ENCODE data around the gene USP21. TPM values are rescaled to one million over a fixed set of nuclear protein-coding genes. Genes with fewer than 3 reads are reported as not detected.

The USP21 gene
- polyA plus RNA-seq, 1 donor (not counting 4 experiments of a cell fraction or from before 2014, with no cell fraction given) = 9.5 TPM

DNA sequence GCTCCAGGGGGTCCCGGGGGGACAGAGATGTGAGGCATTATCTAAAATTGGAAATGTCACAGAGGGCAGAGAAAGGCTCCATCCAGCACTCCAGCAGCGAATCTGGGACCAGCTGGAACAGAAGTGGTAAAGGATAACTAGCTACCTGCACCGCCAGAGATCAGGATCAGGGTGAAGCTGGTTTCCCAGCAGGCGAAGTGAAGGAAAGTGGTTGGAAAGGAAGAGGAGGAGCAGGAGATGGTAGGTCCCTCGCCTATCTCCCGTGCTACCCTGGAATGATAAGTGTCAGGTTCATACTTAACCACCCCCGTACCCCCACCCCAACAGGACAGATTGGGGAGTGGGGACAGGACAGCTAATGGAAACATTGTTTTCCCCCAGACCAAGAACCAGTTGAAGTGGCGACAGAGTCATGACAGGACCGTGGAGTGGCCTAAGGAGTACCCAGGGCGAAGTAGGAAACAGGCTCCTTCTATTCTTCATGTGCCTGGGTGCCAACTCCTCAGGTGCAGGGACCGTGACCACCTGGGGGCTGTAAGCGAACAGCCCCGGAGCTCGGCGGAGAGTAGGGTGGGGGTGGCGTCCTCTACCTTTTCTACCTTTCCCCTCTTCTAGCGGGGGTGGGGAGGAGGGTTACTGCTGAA is 17.3 kb downstream of the USP21 start:
- H3K79me2 ChIP-seq (ENCODE audit: control insufficient read depth, insufficient read depth, low read length) = peaks cover 16% of the 10 kb centered on the region
- H3K27me3 ChIP-seq (ENCODE audit: control insufficient read depth, extremely low read depth, insufficient read depth, low read length) = no peaks in the 10 kb centered on the region
- peaks cover 13% of the 10 kb centered on the region for H3K4me1 ChIP-seq (ENCODE audit: control insufficient read depth, extremely low read depth, insufficient read depth, low read length)
- dilution Hi-C loops (cut with MboI; ENCODE audit: extremely low pct_ligation_motif_present, low sequenced_read_pairs) = no loop called here
- TF ChIP-seq, protein P1, sequence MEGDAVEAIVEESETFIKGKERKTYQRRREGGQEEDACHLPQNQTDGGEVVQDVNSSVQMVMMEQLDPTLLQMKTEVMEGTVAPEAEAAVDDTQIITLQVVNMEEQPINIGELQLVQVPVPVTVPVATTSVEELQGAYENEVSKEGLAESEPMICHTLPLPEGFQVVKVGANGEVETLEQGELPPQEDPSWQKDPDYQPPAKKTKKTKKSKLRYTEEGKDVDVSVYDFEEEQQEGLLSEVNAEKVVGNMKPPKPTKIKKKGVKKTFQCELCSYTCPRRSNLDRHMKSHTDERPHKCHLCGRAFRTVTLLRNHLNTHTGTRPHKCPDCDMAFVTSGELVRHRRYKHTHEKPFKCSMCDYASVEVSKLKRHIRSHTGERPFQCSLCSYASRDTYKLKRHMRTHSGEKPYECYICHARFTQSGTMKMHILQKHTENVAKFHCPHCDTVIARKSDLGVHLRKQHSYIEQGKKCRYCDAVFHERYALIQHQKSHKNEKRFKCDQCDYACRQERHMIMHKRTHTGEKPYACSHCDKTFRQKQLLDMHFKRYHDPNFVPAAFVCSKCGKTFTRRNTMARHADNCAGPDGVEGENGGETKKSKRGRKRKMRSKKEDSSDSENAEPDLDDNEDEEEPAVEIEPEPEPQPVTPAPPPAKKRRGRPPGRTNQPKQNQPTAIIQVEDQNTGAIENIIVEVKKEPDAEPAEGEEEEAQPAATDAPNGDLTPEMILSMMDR (optimal IDR thresholded peaks at IDR 0.05 in 1 of 3, IDR thresholded peaks at IDR 0.05 in 1 of 3, conservative IDR thresholded peaks at IDR 0.05 in 1 of 3; ENCODE audit: extremely low read depth in 1 of 3, insufficient read depth in 2 of 3, low read length in 3 of 3) = no peak
- no peak for TF ChIP-seq EZH2 (IDR thresholded peaks at IDR 0.05; ENCODE audit: low read length)
- DNase-seq (ENCODE audit: low read depth, low spot score) (no peak), FAIRE-seq (no peak)
- H3K36me3 ChIP-seq (ENCODE audit: control insufficient read depth in 2 of 2, extremely low read depth in 1 of 2, insufficient read depth in 2 of 2, low read length in 2 of 2) = peaks cover 16 to 23% of the 10 kb centered on the region in 2 experiments
- H3K9ac ChIP-seq (ENCODE audit: control insufficient read depth, extremely low read depth, insufficient read depth, low read length) = peak overlapping the region; percentile 95
- peak overlapping the region; percentile 99 for H3K4me2 ChIP-seq (ENCODE audit: control insufficient read depth, extremely low read depth, insufficient read depth, low read depth, low read length)
- H2AFZ ChIP-seq (ENCODE audit: control insufficient read depth, low read length) = peak overlapping the region; percentile 100
- H3K27ac ChIP-seq (ENCODE audit: control insufficient read depth, insufficient read depth, low read length) = peak overlapping the region; percentile 92
- H4K20me1 ChIP-seq (ENCODE audit: control insufficient read depth, extremely low read depth, insufficient read depth, low read length) = no peaks in the 10 kb centered on the region
- no peaks in the 10 kb centered on the region for H3K9me3 ChIP-seq (ENCODE audit: control insufficient read depth, low read depth, low read length)
- H3K9me1 ChIP-seq (ENCODE audit: control insufficient read depth, extremely low read depth, insufficient read depth, low read length) = no peaks in the 10 kb centered on the region
- peak overlapping the region; percentile 87 to 93 (median 93) for H3K4me3 ChIP-seq (ENCODE audit: control insufficient read depth in 2 of 3, extremely low read depth in 1 of 3, insufficient read depth in 2 of 3, low read depth in 1 of 3, low read length in 3 of 3)

DNA sequence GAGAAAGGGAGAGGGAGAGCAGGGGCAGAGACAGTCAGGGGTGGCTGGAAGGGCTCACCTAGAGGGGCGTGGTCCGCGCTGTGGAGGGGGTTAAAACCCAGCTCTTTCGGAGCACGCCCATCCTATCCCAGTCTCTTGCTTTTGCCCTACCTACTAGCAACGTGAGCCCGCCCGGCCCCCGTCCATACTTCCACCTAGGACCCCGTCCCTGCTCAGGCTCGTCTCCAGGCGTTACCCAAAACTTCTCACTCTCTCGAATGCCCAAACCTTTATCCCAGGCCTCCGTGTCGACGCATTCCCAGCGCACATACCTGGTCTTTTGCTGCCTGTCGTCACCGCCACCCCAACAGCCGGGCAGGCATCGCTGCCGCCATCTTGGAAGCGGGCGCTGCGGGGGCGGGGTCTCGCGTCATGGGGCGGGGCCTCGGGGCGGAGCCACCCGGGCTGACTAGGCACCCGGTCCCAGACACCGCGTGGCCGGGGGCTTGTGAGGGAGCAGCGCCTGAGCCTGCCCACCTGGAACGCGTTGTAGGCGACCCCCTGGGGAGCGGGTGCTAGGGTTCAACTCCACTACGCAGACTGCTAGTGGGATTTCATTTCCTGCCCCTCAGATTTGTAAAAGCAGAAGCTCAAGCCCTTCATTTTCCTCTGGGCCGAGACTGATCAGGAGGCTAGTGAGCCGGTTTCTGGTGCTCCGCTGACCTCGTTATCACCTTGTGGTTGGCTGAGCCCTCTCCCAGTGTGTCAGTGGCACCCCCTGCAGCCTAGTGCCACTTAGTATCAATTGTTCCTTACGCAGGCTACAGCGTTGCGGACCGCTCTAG is 18.0 kb downstream of the USP21 start, which contains the start of gene B4GALT3:
TSS of gene B4GALT3 (minus strand) at position 396 of the 824 bp plus-strand sequence. CDS start 1,447 bp downstream, outside the sequence.
- Histone ChIP-seq H3K27ac (ENCODE audit: control insufficient read depth, insufficient read depth, low read length) (peak within 1 kb of the TSS; percentile 92), H3K27me3 (ENCODE audit: control insufficient read depth, extremely low read depth, insufficient read depth, low read length) (no peaks in the 10 kb centered on the region), H3K9me1 (ENCODE audit: control insufficient read depth, extremely low read depth, insufficient read depth, low read length) (no peaks in the 10 kb centered on the region), H3K9me3 (ENCODE audit: control insufficient read depth, low read depth, low read length) (no peaks in the 10 kb centered on the region), H3K9ac (ENCODE audit: control insufficient read depth, extremely low read depth, insufficient read depth, low read length) (peak within 1 kb of the TSS; percentile 95), H3K36me3 (ENCODE audit: control insufficient read depth in 2 of 2, extremely low read depth in 1 of 2, insufficient read depth in 2 of 2, low read length in 2 of 2) (peaks cover 12 to 19% of the 10 kb centered on the region in 2 experiments), H4K20me1 (ENCODE audit: control insufficient read depth, extremely low read depth, insufficient read depth, low read length) (no peaks in the 10 kb centered on the region), H3K4me2 (ENCODE audit: control insufficient read depth, extremely low read depth, insufficient read depth, low read depth, low read length) (peak within 1 kb of the TSS; percentile 99), H3K4me1 (ENCODE audit: control insufficient read depth, extremely low read depth, insufficient read depth, low read length) (peaks cover 20% of the 10 kb centered on the region), H3K4me3 (ENCODE audit: control insufficient read depth in 2 of 3, extremely low read depth in 1 of 3, insufficient read depth in 2 of 3, low read depth in 1 of 3, low read length in 3 of 3) (peak within 1 kb of the TSS; percentile 87 to 93 (median 93)), H3K79me2 (ENCODE audit: control insufficient read depth, insufficient read depth, low read length) (peaks cover 16% of the 10 kb centered on the region), H2AFZ (ENCODE audit: control insufficient read depth, low read length) (peak within 1 kb of the TSS; percentile 100)
- no peak for FAIRE-seq
- dilution Hi-C loops (cut with MboI; ENCODE audit: extremely low pct_ligation_motif_present, low sequenced_read_pairs) = no loop called here
- no peak for TF ChIP-seq EZH2 (IDR thresholded peaks at IDR 0.05; ENCODE audit: low read length)
- TF ChIP-seq, protein P1 (optimal IDR thresholded peaks at IDR 0.05 in 1 of 3, IDR thresholded peaks at IDR 0.05 in 1 of 3, conservative IDR thresholded peaks at IDR 0.05 in 1 of 3; ENCODE audit: extremely low read depth in 1 of 3, insufficient read depth in 2 of 3, low read length in 3 of 3) = peak in 1 of 3 experiments; percentile 17
- no peak for DNase-seq (ENCODE audit: low read depth, low spot score)
